LNCAP (cell line): ENCODE results near the gene CD9.

Experiments used
- TF ChIP-seq, protein P1 (sequence below): fragments of 450-650 bp; IDR thresholded peaks from 2 replicates; pipeline ENCODE4 v1.5.1; 2017; ENCODE audit warnings: mild to moderate bottlenecking

Gene CD9

DNA sequence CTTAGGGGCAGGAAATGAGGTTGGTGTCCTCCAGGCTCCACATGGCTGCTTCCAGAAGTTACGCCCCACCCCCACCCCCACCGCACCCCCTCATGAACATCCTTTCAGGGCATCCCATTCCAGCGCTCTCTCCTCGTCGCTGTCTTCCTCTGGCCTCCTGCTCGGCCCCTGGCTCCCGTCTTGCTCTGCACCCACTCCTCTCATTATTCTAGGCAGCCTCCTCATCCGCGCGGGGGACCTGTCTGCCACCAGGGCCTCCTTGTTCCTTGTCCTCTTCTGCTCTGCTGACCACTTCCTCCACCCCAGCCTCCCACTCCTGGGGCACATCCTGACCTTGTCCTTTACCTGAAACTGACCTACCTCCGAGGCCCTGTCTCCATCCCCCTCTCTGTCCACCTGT lies 80.5 kb downstream of the CD9 start:
- TF ChIP-seq, protein P1, sequence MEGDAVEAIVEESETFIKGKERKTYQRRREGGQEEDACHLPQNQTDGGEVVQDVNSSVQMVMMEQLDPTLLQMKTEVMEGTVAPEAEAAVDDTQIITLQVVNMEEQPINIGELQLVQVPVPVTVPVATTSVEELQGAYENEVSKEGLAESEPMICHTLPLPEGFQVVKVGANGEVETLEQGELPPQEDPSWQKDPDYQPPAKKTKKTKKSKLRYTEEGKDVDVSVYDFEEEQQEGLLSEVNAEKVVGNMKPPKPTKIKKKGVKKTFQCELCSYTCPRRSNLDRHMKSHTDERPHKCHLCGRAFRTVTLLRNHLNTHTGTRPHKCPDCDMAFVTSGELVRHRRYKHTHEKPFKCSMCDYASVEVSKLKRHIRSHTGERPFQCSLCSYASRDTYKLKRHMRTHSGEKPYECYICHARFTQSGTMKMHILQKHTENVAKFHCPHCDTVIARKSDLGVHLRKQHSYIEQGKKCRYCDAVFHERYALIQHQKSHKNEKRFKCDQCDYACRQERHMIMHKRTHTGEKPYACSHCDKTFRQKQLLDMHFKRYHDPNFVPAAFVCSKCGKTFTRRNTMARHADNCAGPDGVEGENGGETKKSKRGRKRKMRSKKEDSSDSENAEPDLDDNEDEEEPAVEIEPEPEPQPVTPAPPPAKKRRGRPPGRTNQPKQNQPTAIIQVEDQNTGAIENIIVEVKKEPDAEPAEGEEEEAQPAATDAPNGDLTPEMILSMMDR, result no peak

DNA sequence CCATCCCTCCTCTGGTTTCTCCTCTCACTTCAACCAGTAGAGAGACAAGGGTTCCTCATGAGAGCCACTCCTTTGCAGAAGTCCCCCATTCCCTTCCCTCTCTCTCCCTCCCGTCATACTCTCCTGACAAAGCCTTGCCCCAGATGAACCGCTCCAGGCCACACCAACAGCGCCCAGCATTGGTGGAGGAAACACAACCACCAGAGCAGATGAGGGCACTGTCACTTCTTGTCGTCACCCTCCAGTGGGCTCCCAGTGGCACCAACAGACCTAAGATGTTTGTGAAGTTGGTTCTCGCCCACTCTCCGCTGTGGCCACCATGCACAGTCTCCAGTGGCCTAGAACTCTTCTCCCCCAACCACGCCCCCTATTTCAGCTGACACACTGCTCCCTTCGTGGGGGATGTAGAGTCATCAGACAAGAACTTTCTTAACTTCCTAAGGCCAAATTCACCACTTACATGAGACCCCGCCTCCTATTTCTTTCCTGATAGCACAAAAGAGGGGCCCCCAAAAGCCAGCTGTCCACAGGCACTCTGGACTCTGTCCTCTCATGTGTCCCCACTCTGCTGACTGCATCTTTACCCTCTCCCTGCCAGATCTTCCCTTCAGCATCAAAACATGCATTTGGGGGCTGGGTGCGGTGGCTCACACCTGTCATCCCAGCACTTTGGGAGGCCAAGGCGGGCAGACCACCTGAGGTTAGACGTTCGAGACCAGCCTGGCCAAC lies 81.0 kb downstream of the CD9 start:
- TF ChIP-seq, protein P1, result no peak

DNA sequence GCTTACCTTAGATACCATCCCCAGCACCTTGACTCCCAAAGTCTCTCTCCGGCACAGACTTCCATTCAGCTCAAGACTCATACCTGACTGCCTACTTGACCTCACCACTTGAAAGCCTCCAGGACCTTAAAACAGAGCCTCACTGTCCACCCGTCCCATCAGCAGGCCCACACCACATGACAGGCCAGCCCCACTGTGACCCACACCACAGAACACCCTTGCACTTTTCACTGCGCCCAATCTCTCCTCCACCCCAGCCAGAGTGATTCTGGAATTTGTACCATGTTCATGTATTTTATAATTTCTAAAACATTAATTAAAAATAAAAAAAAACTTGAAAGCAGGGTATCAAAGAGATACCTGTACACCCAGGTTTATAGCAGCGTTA lies 82.2 kb downstream of the CD9 start:
- TF ChIP-seq, protein P1, result no peak

DNA sequence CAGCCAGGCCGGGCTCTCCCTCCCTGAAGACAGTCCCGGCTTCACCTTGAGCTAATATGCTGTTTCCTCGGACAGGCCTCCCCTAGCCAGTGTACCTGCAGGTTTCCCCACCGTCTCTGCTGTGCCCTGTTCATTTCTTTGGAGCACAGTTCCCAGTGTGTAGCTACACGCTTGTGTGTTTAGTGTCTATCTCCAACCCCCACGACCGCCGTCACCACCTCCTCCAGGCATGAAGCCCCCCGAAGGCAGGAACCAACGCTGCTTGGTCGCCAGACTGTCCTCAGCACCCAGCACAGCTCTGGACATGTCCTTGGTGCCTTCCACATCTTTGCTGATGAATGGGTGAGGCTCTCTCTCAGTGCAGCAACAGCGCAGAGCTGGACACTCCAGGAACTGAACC lies 84.1 kb downstream of the CD9 start:
- TF ChIP-seq, protein P1, result no peak

DNA sequence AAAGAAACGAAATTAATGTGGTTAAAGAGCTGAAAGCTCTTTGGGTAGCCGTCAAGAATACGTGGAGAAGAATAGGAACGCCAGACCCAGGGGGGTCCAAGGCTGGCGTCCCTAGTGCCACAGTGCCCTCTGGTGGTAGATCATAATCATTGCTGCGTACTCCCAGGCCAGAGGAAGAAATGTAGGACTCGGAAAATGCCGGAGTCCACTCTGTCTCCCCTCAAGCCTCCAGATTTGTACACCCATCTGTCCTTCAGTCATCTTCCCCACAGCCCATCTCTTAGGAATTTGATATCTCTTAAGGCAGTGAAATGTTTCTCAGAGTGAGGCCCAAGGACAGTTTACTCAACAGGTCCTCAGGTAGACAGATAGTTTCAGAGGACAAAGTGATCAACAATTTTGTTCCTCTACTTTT lies 84.9 kb downstream of the CD9 start:
- TF ChIP-seq, protein P1, result peak; percentile 86

DNA sequence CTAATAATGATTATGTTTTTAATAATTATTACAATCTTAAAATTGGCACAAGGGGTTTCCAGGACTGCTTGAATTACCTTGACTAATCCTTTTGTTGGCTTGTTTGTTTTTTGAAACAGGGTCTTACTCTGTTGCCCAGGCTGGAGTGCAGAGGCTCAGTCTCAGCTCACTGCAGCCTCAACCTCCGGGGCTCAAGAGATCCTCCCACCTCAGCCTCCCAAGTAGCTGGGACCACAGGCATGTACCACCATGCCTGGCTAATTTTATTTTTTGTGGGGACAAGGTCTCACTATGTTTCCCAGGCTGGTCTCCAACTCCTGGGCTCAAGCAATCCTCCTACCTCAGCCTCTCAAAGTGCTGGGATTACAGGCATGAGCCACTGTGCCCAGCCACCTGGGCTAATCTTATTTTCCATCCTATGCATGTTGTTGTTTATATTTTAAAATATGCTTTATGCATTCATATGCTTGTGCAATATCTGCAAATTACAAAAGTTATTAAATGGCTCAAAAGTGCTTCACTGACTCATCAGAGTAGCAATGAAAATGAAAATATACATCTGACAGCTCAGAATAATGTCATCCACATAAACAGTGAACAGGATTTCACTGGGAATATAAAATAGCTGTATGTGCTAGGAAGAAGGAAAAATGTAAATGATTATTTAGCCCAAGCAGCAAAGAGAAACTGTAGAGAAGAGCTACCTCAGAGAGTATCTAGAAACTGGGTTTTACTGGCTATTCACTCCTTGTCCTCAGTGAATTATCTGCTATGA lies 85.5 kb downstream of the CD9 start:
- TF ChIP-seq, protein P1, result no peak
